Peyer's patch (tissue), 4 donors: Measurements from ENCODE around the gene RNF115. TPM values are rescaled to one million over a fixed set of nuclear protein-coding genes. Genes with fewer than 3 reads are reported as not detected.

ENCODE experiments used
- DNase-seq, 3 donors: peaks; one replicate each; pipeline ENCODE4 v3.0.0-alpha.2; 2017 to 2019
- H3K27ac ChIP-seq, 4 donors: fragments of 200-600 bp; sonication (generic); one replicate each; pipeline ENCODE4 v1.5.1; 2016 to 2019
- H3K27me3 ChIP-seq, 2 donors: fragments of 200-600 bp; sonication (generic); one replicate each; pipeline ENCODE4 v1.5.1; 2019
- H3K36me3 ChIP-seq, 3 donors: fragments of 200-600 bp; sonication (generic); one replicate each; pipeline ENCODE4 v1.5.1; 2016 to 2019
- H3K4me1 ChIP-seq, 4 donors: fragments of 200-600 bp; sonication (generic); one replicate each; pipeline ENCODE4 v1.5.1; 2016 to 2019
- H3K4me3 ChIP-seq, 4 donors: fragments of 200-600 bp; sonication (generic); 1 replicate in 3 of 4; 2 replicates in 1 of 4; pipeline ENCODE4 v1.5.1; 2016 to 2019; ENCODE audit warnings: mild to moderate bottlenecking in 1 of 4
- H3K9me3 ChIP-seq, 4 donors: fragments of 200-600 bp; sonication (generic); one replicate each; pipeline ENCODE4 v1.5.1; 2016 to 2019; ENCODE audit warnings: mild to moderate bottlenecking in 1 of 4
- CTCF ChIP-seq, 6 experiments: fragments of 450-650 bp in 4 of 6; fragments of 200-600 bp in 2 of 6; sonication (generic) in 1 of 6; IDR thresholded peaks; one replicate each; pipeline ENCODE4 v1.5.1; 2017 to 2019; ENCODE audit warnings: antibody characterized with exemption in 6 of 6, mild to moderate bottlenecking in 3 of 6, moderate library complexity in 1 of 6
- POLR2A ChIP-seq, 2 donors: fragments of 450-650 bp; IDR thresholded peaks; one replicate each; pipeline ENCODE4 v1.5.1; 2017; ENCODE audit warnings: antibody characterized with exemption in 2 of 2, mild to moderate bottlenecking in 2 of 2, moderate library complexity in 2 of 2
- total RNA-seq, 4 donors: library from RNA; depleted of rRNA; stranded (reverse); fragments of >200 nt; gene quantifications; one replicate each; pipeline ENCODE4 v1.1.0, GENCODE V29; 2016

Gene RNF115
- 10 to 100 TPM; 10.2 to 31.4 (median 15.0) TPM for total RNA-seq

DNA sequence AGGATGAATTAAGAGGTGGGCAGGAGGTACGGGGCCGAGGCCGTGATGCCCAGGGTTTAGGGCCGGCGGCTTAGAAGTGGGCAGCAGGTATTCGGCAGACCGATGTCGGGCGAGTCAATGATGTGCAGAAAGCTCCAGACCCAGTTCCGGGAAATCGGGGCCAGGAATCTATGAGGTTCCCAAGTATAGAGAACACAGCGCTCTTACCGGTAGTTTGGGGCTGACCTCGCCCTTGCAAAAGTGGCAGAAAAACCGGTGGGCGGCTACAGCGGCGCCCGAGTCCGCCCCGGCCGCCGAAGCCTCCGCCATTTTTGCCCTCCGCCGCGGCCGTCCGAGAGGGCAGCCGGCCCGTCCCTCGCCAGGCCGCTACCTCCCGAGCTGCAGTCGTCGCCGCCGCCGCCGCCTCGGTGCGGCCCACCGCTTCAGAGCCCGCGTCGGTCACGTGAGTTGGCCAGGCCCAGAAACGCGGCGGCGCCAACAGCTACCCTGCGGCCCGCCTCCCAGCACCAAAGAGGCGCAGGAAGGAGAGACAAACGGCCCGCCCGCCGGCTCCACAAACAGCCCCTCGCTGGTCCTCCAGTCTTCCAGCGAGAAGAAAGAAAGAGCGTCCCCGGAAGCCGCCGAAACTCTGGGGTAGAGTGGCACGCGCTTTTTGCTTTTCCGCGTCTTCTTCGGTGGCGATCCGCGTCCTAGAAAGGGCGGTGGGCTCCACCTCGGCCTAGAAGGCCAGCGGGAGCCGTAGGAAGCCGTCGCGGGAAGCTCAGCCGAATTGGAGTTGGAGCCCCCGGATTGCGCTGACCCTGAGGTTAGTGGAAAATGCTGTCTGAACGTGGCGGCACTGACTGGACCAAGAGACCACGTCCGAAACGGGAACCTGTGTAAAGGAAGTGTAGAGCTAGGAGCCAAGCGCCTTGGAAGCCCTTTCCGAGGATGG is at the start of gene RNF115, which contains the start of gene POLR3C:
Gene RNF115, minus strand, starts transcription at position 531 of the 934 bp plus-strand sequence. Its CDS starts 222 bp downstream, at position 309.
Gene POLR3C, plus strand, starts transcription at position 636 of the 934 bp plus-strand sequence. CDS start 1,577 bp downstream, outside the sequence.
- peaks cover 0 to 11% (median 0%) of the 10 kb centered on the region in 4 donors for H3K4me1 ChIP-seq
- peaks cover 0 to 27% (median 0%) of the 10 kb centered on the region in 3 donors for H3K36me3 ChIP-seq
- peak; percentile 89 to 96 (median 93) for DNase-seq
- peak within 1 kb of the TSS; percentile 79 to 99 (median 83) for H3K4me3 ChIP-seq
- no peaks in the 10 kb centered on the region for H3K9me3 ChIP-seq
- H3K27ac ChIP-seq, result peak within 1 kb of the TSS; percentile 78 to 95 (median 88)
- H3K27me3 ChIP-seq, result no peaks in the 10 kb centered on the region
- TF ChIP-seq CTCF (IDR thresholded peaks at IDR 0.05) (no peak), POLR2A (IDR thresholded peaks at IDR 0.05) (peak; percentile 73 to 74)

- Histone ChIP-seq H3K9me3 (no peaks in the 10 kb centered on the region), H3K36me3 (no peaks in the 10 kb centered on the region), H3K27ac (peak overlapping the region; percentile 59 to 85 (median 66)), H3K4me1 (peaks cover 0 to 9% (median 3%) of the 10 kb centered on the region in 4 donors), H3K27me3 (no peaks in the 10 kb centered on the region), H3K4me3 (peak overlapping the region; percentile 34 to 57 (median 46))
- peak in 2 of 3 donors; percentile 45 to 64 for DNase-seq
- TF ChIP-seq POLR2A (IDR thresholded peaks at IDR 0.05) (no peak), CTCF (IDR thresholded peaks at IDR 0.05) (no peak)
Observed at GRCh38 chr1:145871994-145872924, 48.4 kb upstream of the RNF115 start.

DNA sequence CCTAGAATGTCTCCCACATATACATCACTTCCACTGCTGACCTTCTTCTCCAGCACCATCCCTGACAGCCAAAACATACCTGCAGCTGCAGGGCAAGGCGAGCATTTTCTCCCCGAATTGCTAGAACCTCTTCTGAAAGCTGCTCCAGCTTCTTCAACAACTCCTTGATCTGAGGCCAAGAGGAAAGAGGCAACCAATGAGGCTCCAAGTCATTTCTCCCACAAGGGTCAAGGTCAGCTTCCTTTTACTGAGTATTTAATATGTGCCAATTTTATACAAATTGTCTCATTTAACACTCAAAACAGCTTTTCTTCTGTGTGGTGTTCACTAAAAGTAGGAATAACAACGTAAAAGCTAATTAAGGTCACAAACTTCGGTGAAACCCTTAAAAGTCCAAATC is 44.3 kb upstream of the RNF115 start:
- peaks cover 0 to 9% (median 3%) of the 10 kb centered on the region in 4 donors for H3K4me1 ChIP-seq
- TF ChIP-seq CTCF (IDR thresholded peaks at IDR 0.05) (no peak), POLR2A (IDR thresholded peaks at IDR 0.05) (no peak)
- H3K27ac ChIP-seq, result no peak overlapping the region
- no peak overlapping the region for H3K4me3 ChIP-seq
- H3K27me3 ChIP-seq, result no peaks in the 10 kb centered on the region
- DNase-seq, result no peak
- H3K36me3 ChIP-seq, result no peaks in the 10 kb centered on the region
- no peaks in the 10 kb centered on the region for H3K9me3 ChIP-seq

DNA sequence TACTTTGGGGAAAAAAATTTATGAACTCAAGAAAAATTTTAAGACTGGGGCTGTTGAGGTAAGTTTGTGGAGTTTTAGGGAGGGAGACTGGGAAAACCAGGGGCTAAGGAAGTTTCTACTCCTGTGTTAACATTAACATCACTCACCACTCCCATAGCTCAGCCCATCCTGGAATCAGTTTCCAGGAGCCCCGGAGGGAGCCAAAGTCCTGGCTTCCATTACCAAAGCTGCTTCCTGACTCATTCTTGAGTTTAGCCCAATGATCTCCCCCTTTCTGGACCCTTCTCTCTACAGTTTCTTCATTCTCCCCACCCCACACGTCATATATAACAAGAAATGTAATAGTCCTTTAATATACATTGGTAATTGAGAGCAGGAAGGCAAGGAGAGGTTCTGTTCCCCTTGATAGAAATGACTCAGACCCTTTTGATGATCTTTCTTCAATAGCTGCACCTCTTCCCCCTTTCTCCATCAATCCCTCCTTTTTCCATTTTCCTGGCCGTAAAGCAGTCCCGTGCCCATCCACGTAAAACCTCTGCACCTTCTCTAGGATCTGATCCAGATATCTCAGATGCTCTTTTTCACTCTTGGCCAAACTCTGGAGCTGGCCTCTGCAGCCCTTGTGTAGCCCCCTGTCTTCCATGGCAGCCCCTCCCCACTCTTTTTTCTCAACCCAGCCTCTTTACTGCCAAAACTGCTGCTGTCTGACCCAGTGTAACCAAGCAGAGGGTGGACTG is 39.6 kb upstream of the RNF115 start:
- H3K36me3 ChIP-seq, result no peaks in the 10 kb centered on the region
- DNase-seq, result no peak
- H3K4me3 ChIP-seq, result no peak overlapping the region

More for the DNA sequence above, 39.6 kb upstream of the RNF115 start:
- Histone ChIP-seq H3K9me3 (no peaks in the 10 kb centered on the region), H3K27ac (no peak overlapping the region), H3K27me3 (no peaks in the 10 kb centered on the region), H3K4me1 (peaks cover 0 to 4% (median 1%) of the 10 kb centered on the region in 4 donors)
- TF ChIP-seq CTCF (IDR thresholded peaks at IDR 0.05), result no peak
- no peak for TF ChIP-seq POLR2A (IDR thresholded peaks at IDR 0.05)
